ENCODE results near the gene TBCA.

- no peak for TF ChIP-seq EZH2phosphoT487 (IDR thresholded peaks at IDR 0.05; ENCODE audit: borderline replicate concordance, low read depth)
- no peak for TF ChIP-seq RCOR1 (IDR thresholded peaks at IDR 0.05; ENCODE audit: low read length)
- no peak for TF ChIP-seq ZBTB33 (IDR thresholded peaks at IDR 0.05; ENCODE audit: borderline replicate concordance, low read depth)
- TF ChIP-seq POLR2AphosphoS5 (IDR thresholded peaks at IDR 0.05; ENCODE audit: low read depth, low read length), result no peak
- TF ChIP-seq CTCF (IDR thresholded peaks at IDR 0.05), result no peak
- TF ChIP-seq GATA2 (CRISPR knock-in tag; IDR thresholded peaks at IDR 0.05), result no peak
Measured at GRCh38 chr5:77709993-77710685, 66.0 kb downstream of the TBCA start.
